Immature natural killer cell (primary cell): ENCODE results near the gene SH3BP5. TPM values are rescaled to one million over a fixed set of nuclear protein-coding genes. Genes with fewer than 3 reads are reported as not detected.
A peak's percentile ranks its signal among the peaks of the same experiment; 100 is the strongest.
"Not testable (repeated sequence)": the region's sequence is repeated elsewhere in the genome, so short reads cannot be mapped to it uniquely, and the experiment has no call there.

Experiments used
- DNase-seq, 3 donors: peaks; one replicate each; pipeline ENCODE4 v3.0.0; 2022; ENCODE audit warnings: mixed read lengths in 1 of 3
- H3K27ac Mint-ChIP-seq, 6 donors: one replicate each; pipeline ENCODE4 v1.8.0; 2020; ENCODE audit warnings: mixed read lengths in 6 of 6, mild to moderate bottlenecking in 5 of 6, inconsistent platforms in 4 of 6, moderate library complexity in 3 of 6
- H3K27me3 Mint-ChIP-seq, 3 donors: one replicate each; pipeline ENCODE4 v1.8.0; 2020 to 2021; ENCODE audit warnings: low read depth in 3 of 3, mild to moderate bottlenecking in 3 of 3, mixed read lengths in 3 of 3, moderate library complexity in 3 of 3, inconsistent platforms in 1 of 3
- H3K36me3 Mint-ChIP-seq, 3 donors: one replicate each; pipeline ENCODE4 v1.8.0; 2020; ENCODE audit warnings: mixed read lengths in 3 of 3, inconsistent platforms in 2 of 3, mild to moderate bottlenecking in 2 of 3
- H3K4me1 Mint-ChIP-seq, 2 donors: one replicate each; pipeline ENCODE4 v1.8.0; 2020; ENCODE audit warnings: inconsistent platforms in 2 of 2, mild to moderate bottlenecking in 2 of 2, mixed read lengths in 2 of 2, moderate library complexity in 1 of 2
- H3K4me3 Mint-ChIP-seq, 5 donors: one replicate each; pipeline ENCODE4 v1.8.0; 2020; ENCODE audit warnings: mild to moderate bottlenecking in 5 of 5, mixed read lengths in 5 of 5, inconsistent platforms in 3 of 5, moderate library complexity in 3 of 5
- H3K9me3 Mint-ChIP-seq, 6 donors: one replicate each; pipeline ENCODE4 v1.8.0; 2020; ENCODE audit warnings: mild to moderate bottlenecking in 6 of 6, mixed read lengths in 6 of 6, inconsistent platforms in 4 of 6, moderate library complexity in 3 of 6
- polyA plus RNA-seq, 3 donors: library from polyadenylated mRNA; unstranded; fragments of 300-500 nt; fragmentation: Illumina TruSeq; gene quantifications; one replicate each; pipeline ENCODE4 v1.2.3, GENCODE V29; 2021

SH3BP5 gene
- polyA plus RNA-seq, 3 donors from 2014 or later = 52.1 to 160 (median 67.4) TPM

DNA sequence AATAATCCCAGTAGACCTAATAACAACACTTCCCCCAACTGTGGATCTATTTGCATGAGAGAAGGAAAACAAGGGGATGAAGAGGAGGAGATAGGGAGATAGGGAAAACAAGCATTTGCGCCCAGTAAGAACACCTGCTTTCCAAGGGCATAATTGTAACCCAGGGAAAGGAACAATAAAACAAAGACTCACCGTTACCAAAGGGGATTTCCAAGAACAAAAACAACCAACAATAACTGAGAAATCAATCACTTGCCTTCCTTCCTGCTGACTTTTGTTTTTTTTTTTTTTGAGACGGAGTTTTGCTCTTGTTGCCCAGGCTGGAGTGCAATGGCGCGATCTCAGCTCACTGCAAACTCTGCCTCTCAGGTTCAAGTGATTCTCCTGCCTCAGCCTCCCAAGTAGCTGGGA is 24.3 kb upstream of the SH3BP5 start:
- not testable (repeated sequence) for H3K4me1 Mint-ChIP-seq, H3K36me3 Mint-ChIP-seq, H3K4me3 Mint-ChIP-seq, DNase-seq, H3K9me3 Mint-ChIP-seq, H3K27me3 Mint-ChIP-seq
- peak overlapping the region in 2 of 6 donors; percentile 42 to 85 for H3K27ac Mint-ChIP-seq

DNA sequence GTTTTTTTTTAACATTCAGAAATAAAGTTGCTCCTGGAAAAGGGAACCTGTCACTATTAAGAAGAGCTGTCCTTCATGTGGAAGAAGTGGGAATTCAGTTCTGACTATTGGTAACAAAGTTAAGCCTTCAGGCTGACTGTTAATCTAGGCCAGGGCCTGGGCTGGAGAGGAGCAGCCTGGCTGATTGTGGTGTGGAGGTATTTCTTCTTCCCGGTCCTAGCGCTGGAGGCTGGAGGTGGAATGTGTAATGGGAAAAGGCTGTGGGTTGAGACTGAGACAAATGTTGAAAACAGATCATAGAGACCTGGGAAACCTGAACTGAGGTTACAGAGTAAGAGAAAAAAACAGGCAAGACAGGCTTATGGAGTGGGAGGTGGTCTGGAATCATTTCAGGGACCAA is 23.8 kb upstream of the SH3BP5 start:
- Mint-ChIP-seq H3K4me3 (no peak overlapping the region), H3K36me3 (no peaks in the 10 kb centered on the region), H3K9me3 (no peaks in the 10 kb centered on the region), H3K27ac (peak overlapping the region in 1 of 6 donors; percentile 42), H3K4me1 (peaks cover 6 to 9% of the 10 kb centered on the region in 2 donors), H3K27me3 (peaks cover 0 to 4% (median 0%) of the 10 kb centered on the region in 3 donors)
- no peak for DNase-seq

DNA sequence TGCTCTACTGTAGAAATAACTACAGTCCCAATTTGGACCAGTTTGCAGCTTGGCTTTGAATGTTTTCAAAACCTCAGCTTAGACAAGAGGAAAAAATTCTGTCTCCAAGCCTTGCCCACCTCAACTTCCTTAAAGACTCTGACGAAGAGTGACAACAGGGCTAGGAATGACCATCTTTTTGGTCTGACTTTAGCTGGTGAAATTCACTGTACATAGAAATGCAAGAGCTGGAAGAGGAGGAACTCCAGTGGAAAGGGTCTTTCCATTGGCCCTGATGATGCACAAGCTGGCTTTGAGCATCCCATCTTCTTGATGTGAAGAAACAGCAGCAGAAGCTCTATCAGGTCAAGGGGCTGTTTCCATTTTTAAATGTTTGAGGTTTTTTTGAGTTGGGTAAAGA is 22.7 kb upstream of the SH3BP5 start:
- no peak overlapping the region for H3K4me3 Mint-ChIP-seq

DNA sequence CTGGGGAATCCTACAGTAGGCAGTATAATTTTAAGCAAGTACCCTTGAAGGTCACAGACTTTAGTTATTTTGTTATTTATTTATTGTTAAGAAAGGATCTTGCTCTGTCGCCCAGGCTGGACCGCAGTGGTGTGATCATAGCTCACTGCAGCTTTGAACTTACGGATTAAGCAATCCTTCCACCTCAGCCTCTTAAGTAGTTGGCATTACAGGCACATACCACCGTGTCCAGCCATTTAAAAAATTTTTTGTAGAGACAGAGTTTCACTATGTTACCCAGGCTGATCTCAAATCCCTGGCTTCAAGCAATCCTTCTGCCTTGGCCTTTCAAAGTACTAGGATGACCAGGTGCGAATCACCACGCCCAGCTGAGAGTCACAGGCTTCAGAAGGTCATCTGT is 22.1 kb upstream of the SH3BP5 start:
- Mint-ChIP-seq H3K4me3 (no peak overlapping the region), H3K27ac (no peak overlapping the region), H3K36me3 (peaks cover 0 to 7% (median 0%) of the 10 kb centered on the region in 3 donors), H3K27me3 (peaks cover 0 to 5% (median 1%) of the 10 kb centered on the region in 3 donors), H3K9me3 (peaks cover 0 to 8% (median under 1%) of the 10 kb centered on the region in 6 donors), H3K4me1 (peaks cover 6 to 9% of the 10 kb centered on the region in 2 donors)
- DNase-seq = no peak

More for the DNA sequence above, 22.7 kb upstream of the SH3BP5 start:
- peaks cover 0 to 8% (median under 1%) of the 10 kb centered on the region in 6 donors for H3K9me3 Mint-ChIP-seq
- H3K27ac Mint-ChIP-seq = no peak overlapping the region
- DNase-seq = no peak
- peaks cover 6 to 9% of the 10 kb centered on the region in 2 donors for H3K4me1 Mint-ChIP-seq
- peaks cover 0 to 5% (median 0%) of the 10 kb centered on the region in 3 donors for H3K36me3 Mint-ChIP-seq
- peaks cover 0 to 5% (median 1%) of the 10 kb centered on the region in 3 donors for H3K27me3 Mint-ChIP-seq

DNA sequence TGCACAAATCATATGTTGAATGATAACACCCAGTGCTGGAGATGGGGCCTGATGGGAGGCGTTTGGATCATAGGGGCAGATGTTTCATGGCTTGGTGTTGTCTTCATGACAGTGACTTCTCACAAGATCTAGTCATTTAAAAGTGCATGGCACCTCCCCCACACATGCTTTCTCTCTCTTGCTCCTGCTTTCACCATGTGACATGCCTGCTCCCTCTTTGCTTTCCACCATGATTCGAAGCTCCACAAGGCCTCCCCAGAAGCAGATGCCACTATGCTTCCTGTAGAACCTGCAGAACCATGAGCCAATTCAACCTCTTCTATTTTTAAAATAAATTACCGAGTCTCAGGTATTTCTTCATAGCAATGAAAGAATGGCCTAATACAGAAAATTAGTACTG is 17.8 kb upstream of the SH3BP5 start:
- Mint-ChIP-seq H3K27ac (no peak overlapping the region), H3K4me3 (no peak overlapping the region)

DNA sequence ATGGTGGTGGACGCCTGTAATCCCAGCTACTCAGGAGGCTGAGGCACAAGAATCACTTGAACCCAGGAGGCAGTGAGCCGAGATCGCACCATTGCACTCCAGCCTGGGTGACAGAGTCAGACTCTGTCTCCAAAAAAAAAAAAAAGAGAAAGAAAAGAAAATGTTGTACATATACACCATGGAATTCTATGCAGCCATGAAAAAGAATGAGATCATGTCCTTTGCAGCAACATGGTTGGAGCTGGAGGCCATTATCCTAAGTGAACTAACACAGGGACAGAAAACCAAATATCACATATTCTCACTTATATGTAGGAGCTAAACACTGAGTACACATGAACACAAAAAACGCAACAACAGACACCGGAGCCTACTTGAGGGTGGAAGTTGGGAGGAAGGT is 17.1 kb upstream of the SH3BP5 start:
- not testable (repeated sequence) for DNase-seq, H3K27me3 Mint-ChIP-seq, H3K9me3 Mint-ChIP-seq, H3K36me3 Mint-ChIP-seq, H3K27ac Mint-ChIP-seq, H3K4me3 Mint-ChIP-seq
- peaks cover 14 to 24% of the 10 kb centered on the region in 2 donors for H3K4me1 Mint-ChIP-seq

More for the DNA sequence above, 17.8 kb upstream of the SH3BP5 start:
- Mint-ChIP-seq H3K4me1 (peaks cover 14 to 24% of the 10 kb centered on the region in 2 donors), H3K9me3 (peaks cover 0 to 8% (median under 1%) of the 10 kb centered on the region in 6 donors), H3K36me3 (peaks cover 0 to 7% (median 0%) of the 10 kb centered on the region in 3 donors), H3K27me3 (peaks cover 0 to 6% (median 3%) of the 10 kb centered on the region in 3 donors)
- no peak for DNase-seq

DNA sequence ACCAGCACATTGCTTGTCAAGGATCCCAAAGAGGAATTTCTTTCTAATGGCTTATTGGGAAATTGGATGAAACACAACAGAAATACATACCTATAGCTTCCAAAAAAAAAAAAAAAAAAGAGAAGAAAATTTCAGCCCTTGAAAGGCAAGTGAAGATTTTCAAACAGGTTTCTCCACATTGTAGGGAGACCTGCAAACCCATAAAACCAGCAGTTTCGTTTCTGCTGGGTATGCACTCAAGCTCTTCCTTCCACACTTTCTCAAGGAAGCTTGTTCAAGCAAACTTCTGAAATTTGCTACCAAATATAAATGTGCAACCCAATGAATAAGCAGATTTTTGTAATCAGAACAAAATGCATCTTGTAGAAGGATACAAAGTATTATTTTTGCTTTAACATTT is 15.9 kb upstream of the SH3BP5 start:
- no peak overlapping the region for H3K4me3 Mint-ChIP-seq
- no peak overlapping the region for H3K27ac Mint-ChIP-seq
- H3K36me3 Mint-ChIP-seq = peaks cover 0 to 7% (median 0%) of the 10 kb centered on the region in 3 donors
- no peak for DNase-seq
- peaks cover 0 to 6% (median 3%) of the 10 kb centered on the region in 3 donors for H3K27me3 Mint-ChIP-seq
- peaks cover 14 to 24% of the 10 kb centered on the region in 2 donors for H3K4me1 Mint-ChIP-seq
- peaks cover 0 to 8% (median under 1%) of the 10 kb centered on the region in 6 donors for H3K9me3 Mint-ChIP-seq

DNA sequence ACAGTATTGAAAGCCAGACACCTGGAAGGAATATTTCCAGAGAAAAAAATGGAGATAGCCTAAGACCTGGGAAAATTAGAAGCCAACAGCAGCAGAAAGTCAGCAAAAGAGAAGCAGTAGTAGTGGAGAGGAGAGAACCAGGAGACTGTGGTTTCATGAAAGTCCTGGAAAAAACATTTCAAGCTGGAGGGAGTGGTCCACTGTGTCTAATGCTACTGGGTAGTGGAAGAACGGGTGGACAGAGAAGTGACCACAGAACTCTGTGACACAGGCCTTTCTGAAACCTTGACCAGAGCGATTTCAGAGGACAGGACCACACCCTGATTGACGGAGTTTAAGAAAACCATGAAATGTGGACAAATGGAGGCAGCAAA is 15.3 kb upstream of the SH3BP5 start:
- peaks cover 0 to 7% (median 0%) of the 10 kb centered on the region in 3 donors for H3K36me3 Mint-ChIP-seq
- no peak for DNase-seq
- peak overlapping the region in 4 of 6 donors; percentile 51 to 76 (median 67) for H3K27ac Mint-ChIP-seq
- peaks cover 0 to 8% (median under 1%) of the 10 kb centered on the region in 6 donors for H3K9me3 Mint-ChIP-seq
- peaks cover 0 to 4% (median 3%) of the 10 kb centered on the region in 3 donors for H3K27me3 Mint-ChIP-seq
- peaks cover 14 to 24% of the 10 kb centered on the region in 2 donors for H3K4me1 Mint-ChIP-seq
- H3K4me3 Mint-ChIP-seq = peak overlapping the region in 4 of 5 donors; percentile 19 to 77 (median 29)

DNA sequence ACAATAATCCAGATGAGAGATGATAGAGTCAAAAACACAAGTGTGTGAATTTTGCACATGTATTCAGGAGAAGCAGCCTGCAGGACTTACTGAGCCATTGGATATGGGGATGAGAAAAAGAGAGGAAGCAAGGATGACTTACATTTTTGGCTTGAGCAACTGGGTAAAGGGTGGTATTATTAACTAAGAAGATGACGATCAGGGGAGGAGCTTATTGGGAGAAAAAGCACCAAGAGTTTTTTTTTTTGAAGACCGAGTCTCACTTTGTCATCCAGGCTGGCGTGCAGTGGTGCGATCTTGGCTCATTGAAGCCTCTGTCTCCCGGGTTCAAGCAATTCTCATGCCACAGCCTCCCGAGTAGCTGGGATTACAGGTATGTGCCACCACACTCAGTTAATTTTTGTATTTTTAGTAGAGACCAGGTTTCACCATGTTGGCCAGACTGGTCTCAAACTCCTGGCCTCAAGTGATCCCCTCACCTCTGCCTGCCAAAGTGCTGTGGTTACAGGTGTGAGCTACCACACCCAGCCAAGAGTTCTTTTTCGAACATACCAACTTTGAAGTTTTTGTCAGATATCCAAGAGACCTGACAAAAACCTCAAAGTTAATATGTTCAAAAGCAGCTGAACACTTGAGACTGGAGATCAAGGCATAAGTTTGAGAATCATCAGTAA is 14.8 kb upstream of the SH3BP5 start:
- peak; percentile 12 to 19 (median 15) for DNase-seq
- H3K9me3 Mint-ChIP-seq = peaks cover 0 to 8% (median under 1%) of the 10 kb centered on the region in 6 donors
- H3K4me1 Mint-ChIP-seq = peaks cover 14 to 24% of the 10 kb centered on the region in 2 donors
- H3K27me3 Mint-ChIP-seq = peaks cover 0 to 4% (median 3%) of the 10 kb centered on the region in 3 donors
- peak overlapping the region in 4 of 6 donors; percentile 51 to 76 (median 67) for H3K27ac Mint-ChIP-seq
- peaks cover 0 to 7% (median 0%) of the 10 kb centered on the region in 3 donors for H3K36me3 Mint-ChIP-seq
- H3K4me3 Mint-ChIP-seq = peak overlapping the region in 4 of 5 donors; percentile 19 to 77 (median 29)

DNA sequence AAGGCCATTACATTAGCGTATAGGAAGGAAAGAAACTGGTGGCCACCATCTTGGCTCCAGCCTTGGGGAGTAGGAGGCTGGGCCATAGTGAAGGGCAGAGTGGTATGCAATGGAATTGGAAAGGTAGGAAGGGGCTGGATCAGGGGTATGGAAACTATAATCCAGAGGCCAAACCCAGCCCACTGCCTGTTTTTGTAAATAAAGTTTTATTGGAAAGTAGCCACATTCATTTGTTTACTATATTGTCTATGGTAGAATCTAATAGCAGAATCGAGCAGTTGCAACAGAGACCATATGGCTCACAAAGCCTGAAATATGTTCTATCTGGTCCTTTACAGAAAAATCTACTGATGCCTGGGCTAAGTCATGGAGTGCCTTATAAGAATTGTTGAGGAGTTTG is 14.1 kb upstream of the SH3BP5 start:
- H3K36me3 Mint-ChIP-seq = peaks cover 0 to 7% (median 0%) of the 10 kb centered on the region in 3 donors
- peaks cover 15 to 25% of the 10 kb centered on the region in 2 donors for H3K4me1 Mint-ChIP-seq
- no peak for DNase-seq
- H3K27ac Mint-ChIP-seq = no peak overlapping the region
- H3K9me3 Mint-ChIP-seq = peaks cover 0 to 8% (median under 1%) of the 10 kb centered on the region in 6 donors
- H3K27me3 Mint-ChIP-seq = peaks cover 0 to 4% (median 3%) of the 10 kb centered on the region in 3 donors
- H3K4me3 Mint-ChIP-seq = no peak overlapping the region

DNA sequence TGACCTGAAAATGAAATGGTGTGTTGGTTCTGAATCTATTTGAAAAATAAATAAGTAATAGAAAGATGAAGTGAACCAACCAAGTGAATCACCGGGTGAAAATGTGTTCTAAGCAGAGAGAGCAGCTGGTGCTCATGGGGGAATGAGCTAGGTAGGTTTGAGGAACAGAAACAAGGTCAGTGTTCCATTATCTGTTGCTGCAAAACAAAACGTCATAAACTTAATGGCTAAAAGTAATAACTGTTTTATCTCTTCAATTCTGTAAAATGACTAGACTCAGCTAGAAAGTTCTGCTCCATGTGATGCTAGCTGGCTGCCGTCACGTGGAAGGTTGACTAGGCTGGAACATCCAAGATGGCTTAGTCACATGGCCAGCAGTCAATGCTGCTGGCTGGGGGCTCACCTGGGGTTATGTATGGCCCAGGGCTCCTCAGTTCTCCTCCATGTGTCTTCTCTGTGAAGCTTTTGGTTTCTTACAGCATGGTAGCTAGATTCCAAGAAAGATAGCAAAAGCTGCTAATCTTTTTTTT is 13.3 kb upstream of the SH3BP5 start:
- peaks cover 1 to 4% (median 4%) of the 10 kb centered on the region in 3 donors for H3K27me3 Mint-ChIP-seq
- H3K4me1 Mint-ChIP-seq = peaks cover 20 to 32% of the 10 kb centered on the region in 2 donors
- H3K27ac Mint-ChIP-seq = peak overlapping the region in 1 of 6 donors; percentile 23
- H3K4me3 Mint-ChIP-seq = no peak overlapping the region
- peaks cover 0 to 7% (median 0%) of the 10 kb centered on the region in 3 donors for H3K36me3 Mint-ChIP-seq
- DNase-seq = no peak
- peaks cover 0 to 6% (median under 1%) of the 10 kb centered on the region in 6 donors for H3K9me3 Mint-ChIP-seq

DNA sequence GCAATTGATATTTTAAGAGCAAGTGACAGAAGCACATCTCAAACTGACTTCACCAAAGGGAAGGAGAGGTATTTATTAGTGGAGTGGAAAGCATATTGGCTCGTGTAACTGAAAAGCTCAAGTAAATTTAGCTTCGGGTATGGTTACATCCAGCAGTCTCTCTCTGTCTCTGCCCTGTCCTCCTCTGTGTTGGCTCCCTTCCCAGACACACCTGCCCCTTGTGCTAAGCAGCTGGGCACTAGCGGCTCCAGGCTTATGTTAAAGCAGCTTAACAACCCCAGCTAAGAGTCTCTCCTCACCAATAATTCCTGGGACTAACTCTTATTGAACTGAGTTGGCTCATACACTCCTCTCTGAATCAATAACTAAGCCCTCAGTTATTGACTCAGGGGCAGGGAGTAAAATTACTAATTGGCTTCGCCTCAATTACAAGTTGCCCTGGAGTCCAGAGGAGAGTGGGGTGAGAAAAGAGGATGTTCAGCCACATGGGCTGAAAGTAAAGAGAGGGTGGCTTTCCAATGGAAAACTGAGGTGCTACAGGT is 12.8 kb upstream of the SH3BP5 start:
- H3K9me3 Mint-ChIP-seq = peaks cover 0 to under 1% (median 0%) of the 10 kb centered on the region in 6 donors
- H3K36me3 Mint-ChIP-seq = peaks cover 0 to 2% (median 0%) of the 10 kb centered on the region in 3 donors
- DNase-seq = no peak
- H3K4me3 Mint-ChIP-seq = no peak overlapping the region
- peak overlapping the region in 1 of 6 donors; percentile 23 for H3K27ac Mint-ChIP-seq
- H3K4me1 Mint-ChIP-seq = peaks cover 20 to 32% of the 10 kb centered on the region in 2 donors
- peaks cover 1 to 4% (median 2%) of the 10 kb centered on the region in 3 donors for H3K27me3 Mint-ChIP-seq

DNA sequence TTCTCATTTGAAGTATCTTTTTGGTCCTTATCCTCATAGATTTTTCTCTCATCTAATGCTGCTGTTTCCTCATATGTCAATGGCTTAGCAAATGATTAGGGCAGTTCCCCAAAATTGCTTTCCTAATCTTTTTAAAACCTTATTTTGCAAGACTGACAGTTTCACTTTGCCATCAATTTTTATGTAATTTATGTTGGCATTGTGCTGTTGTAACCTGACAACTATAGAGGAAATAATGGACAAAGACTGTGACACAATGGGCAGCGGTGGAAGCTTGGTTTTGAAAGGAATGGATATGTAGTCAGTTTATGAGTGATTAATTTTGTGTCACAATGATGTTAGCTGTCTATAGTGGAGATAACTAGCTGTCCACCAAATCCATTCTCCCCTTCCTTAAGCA is 10.6 kb upstream of the SH3BP5 start:
- Mint-ChIP-seq H3K9me3 (no peaks in the 10 kb centered on the region), H3K27me3 (peaks cover 1 to 5% (median 4%) of the 10 kb centered on the region in 3 donors), H3K36me3 (no peaks in the 10 kb centered on the region), H3K27ac (no peak overlapping the region), H3K4me1 (peaks cover 16 to 24% of the 10 kb centered on the region in 2 donors), H3K4me3 (no peak overlapping the region)
- no peak for DNase-seq

DNA sequence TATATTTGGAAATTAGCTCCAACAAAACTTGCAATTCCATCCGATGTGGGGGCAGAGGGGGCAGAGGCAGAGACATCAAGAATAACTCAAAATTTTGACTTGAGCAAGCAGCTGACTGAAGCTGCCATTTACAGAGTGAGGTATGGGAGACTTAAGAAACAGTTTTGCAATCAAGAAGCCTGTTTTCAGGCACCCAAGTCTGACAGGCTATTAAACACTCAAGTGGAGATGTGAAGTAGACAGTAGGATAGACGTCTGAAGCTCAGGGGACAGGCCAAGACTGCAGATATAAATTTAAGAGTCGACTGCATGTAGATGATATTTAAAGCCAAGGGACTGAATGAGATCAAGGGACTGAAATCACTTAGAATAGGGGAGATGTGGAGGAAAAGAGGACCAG is 9.9 kb upstream of the SH3BP5 start:
- DNase-seq = no peak
- no peak overlapping the region for H3K4me3 Mint-ChIP-seq
- no peak overlapping the region for H3K27ac Mint-ChIP-seq
- no peaks in the 10 kb centered on the region for H3K9me3 Mint-ChIP-seq
- no peaks in the 10 kb centered on the region for H3K36me3 Mint-ChIP-seq
- peaks cover 9 to 17% of the 10 kb centered on the region in 2 donors for H3K4me1 Mint-ChIP-seq
- peaks cover 1 to 4% (median 4%) of the 10 kb centered on the region in 3 donors for H3K27me3 Mint-ChIP-seq
